ENCODE results near the gene ZNF394.
"Not testable (repeated sequence)": the region's sequence is repeated elsewhere in the genome, so short reads cannot be mapped to it uniquely, and the experiment has no call there.

ZNF394 gene

GRCh38 chr7:99499721-99500636 lies at the start of gene ZNF394:
ZNF394 (minus strand) TSS chr7:99500281; CDS start chr7:99500093, 188 bp downstream.
- peak; percentile 85 for DNase-seq (ENCODE audit: low spot score)
- TF ChIP-seq CTCF (IDR thresholded peaks at IDR 0.05; ENCODE audit: extremely low read depth, insufficient read depth, missing control alignments) = peak; percentile 0
- in situ Hi-C loops (cut with MboI; ENCODE audit: low pct_unique_long_range_greater_than_20kb, low sequenced_read_pairs, unreplicated experiment) = no loop called here

- in situ Hi-C loops (cut with MboI; ENCODE audit: low pct_unique_long_range_greater_than_20kb, low sequenced_read_pairs, unreplicated experiment); DNase-seq (ENCODE audit: low spot score): not testable (repeated sequence)
Measured at GRCh38 chr7:99549545-99549944, 49.5 kb upstream of the ZNF394 start.

GRCh38 chr7:99545308-99545707 lies 45.2 kb upstream of the ZNF394 start:
- in situ Hi-C loops (cut with MboI; ENCODE audit: low pct_unique_long_range_greater_than_20kb, low sequenced_read_pairs, unreplicated experiment); DNase-seq (ENCODE audit: low spot score): not testable (repeated sequence)

- TF ChIP-seq CTCF (IDR thresholded peaks at IDR 0.05; ENCODE audit: extremely low read depth, insufficient read depth, missing control alignments) = no peak
- DNase-seq (ENCODE audit: low spot score) = no peak
- in situ Hi-C loops (cut with MboI; ENCODE audit: low pct_unique_long_range_greater_than_20kb, low sequenced_read_pairs, unreplicated experiment) = no loop called here
Measured at GRCh38 chr7:99543916-99544315, 43.8 kb upstream of the ZNF394 start.

- TF ChIP-seq CTCF (IDR thresholded peaks at IDR 0.05; ENCODE audit: extremely low read depth, insufficient read depth, missing control alignments) = no peak
- in situ Hi-C loops (cut with MboI; ENCODE audit: low pct_unique_long_range_greater_than_20kb, low sequenced_read_pairs, unreplicated experiment) = no loop called here
- no peak for DNase-seq (ENCODE audit: low spot score)
Measured at GRCh38 chr7:99543081-99543671, 43.1 kb upstream of the ZNF394 start.

GRCh38 chr7:99541212-99541611 lies 41.1 kb upstream of the ZNF394 start:
- in situ Hi-C loops (cut with MboI; ENCODE audit: low pct_unique_long_range_greater_than_20kb, low sequenced_read_pairs, unreplicated experiment) = no loop called here
- no peak for DNase-seq (ENCODE audit: low spot score)
- TF ChIP-seq CTCF (IDR thresholded peaks at IDR 0.05; ENCODE audit: extremely low read depth, insufficient read depth, missing control alignments) = no peak

GRCh38 chr7:99540542-99540941 lies 40.5 kb upstream of the ZNF394 start:
- in situ Hi-C loops (cut with MboI; ENCODE audit: low pct_unique_long_range_greater_than_20kb, low sequenced_read_pairs, unreplicated experiment) = no loop called here
- no peak for DNase-seq (ENCODE audit: low spot score)
- no peak for TF ChIP-seq CTCF (IDR thresholded peaks at IDR 0.05; ENCODE audit: extremely low read depth, insufficient read depth, missing control alignments)

All from GM13977 (cell line).